ENCODE data around the gene PRAME.

DNA sequence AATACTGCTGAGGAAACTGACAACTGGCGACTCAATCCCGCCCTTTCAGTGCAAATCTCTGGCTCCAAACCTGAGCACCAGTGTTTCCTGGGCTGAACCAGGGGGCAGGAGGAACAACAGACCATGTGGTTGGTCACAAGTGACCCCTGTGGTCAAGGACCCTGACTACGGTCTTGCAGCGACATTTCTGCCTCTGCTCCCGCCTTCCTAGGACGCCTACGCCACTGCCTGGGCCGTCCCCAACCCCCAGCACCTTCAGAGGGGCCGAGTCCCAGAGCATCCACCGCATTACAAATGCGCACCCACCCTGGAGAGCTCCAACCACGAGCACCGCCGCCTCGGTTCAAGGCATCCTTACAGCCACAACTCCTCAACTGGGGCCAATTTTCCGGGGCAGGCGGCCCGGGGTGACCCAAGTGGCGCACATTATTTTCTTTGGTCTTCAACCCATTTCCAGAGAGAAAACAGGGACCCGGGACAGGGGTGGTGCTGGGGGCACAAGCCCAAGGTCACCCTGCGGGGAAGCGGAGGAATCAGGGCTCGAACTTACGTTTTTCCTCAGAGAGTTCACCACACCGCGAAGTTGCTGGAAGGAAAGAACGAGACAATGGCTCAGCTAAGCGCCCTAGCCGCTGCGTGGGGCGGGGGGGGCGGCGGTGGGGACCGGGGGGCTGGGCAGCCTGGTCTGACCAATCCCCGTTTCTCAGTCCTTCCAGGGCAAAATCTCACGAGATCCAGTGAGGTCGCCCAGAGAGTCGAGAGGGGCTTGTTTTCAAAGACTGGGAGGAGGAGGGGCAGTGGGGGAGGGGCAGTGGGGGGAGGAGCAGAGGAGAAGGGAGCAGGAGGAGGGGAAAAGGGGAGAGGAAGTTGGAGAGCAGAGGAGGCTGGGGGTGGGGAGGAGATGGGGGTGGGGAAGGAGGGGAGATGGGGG is 1.8 kb downstream of the PRAME start:
- TF ChIP-seq POLR2A (IDR thresholded peaks at IDR 0.05; ENCODE audit: low read depth, low read length) (no peak), JUN (IDR thresholded peaks at IDR 0.05; ENCODE audit: borderline replicate concordance, insufficient read depth, insufficient read length, low read depth) (no peak), MAX (IDR thresholded peaks at IDR 0.05; ENCODE audit: insufficient read depth, insufficient read length) (no peak), MYC (IDR thresholded peaks at IDR 0.05; ENCODE audit: low read depth, low read length) (no peak), POLR2AphosphoS5 (IDR thresholded peaks at IDR 0.05; ENCODE audit: insufficient read depth, low read depth, low read length) (no peak), EZH2 (IDR thresholded peaks at IDR 0.05; ENCODE audit: borderline replicate concordance, low read depth, low read length, severe bottlenecking) (no peak)
- TF ChIP-seq, protein P1, sequence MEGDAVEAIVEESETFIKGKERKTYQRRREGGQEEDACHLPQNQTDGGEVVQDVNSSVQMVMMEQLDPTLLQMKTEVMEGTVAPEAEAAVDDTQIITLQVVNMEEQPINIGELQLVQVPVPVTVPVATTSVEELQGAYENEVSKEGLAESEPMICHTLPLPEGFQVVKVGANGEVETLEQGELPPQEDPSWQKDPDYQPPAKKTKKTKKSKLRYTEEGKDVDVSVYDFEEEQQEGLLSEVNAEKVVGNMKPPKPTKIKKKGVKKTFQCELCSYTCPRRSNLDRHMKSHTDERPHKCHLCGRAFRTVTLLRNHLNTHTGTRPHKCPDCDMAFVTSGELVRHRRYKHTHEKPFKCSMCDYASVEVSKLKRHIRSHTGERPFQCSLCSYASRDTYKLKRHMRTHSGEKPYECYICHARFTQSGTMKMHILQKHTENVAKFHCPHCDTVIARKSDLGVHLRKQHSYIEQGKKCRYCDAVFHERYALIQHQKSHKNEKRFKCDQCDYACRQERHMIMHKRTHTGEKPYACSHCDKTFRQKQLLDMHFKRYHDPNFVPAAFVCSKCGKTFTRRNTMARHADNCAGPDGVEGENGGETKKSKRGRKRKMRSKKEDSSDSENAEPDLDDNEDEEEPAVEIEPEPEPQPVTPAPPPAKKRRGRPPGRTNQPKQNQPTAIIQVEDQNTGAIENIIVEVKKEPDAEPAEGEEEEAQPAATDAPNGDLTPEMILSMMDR (IDR thresholded peaks at IDR 0.05; ENCODE audit: extremely low read depth in 1 of 2, insufficient read depth in 1 of 2, low read depth in 1 of 2, low read length in 2 of 2) = no peak

Data from endothelial cell of umbilical vein (primary cell).